Fibroblast of the conjunctiva (primary cell): ENCODE data around the gene WDR45B.
"Not testable (repeated sequence)": the region's sequence is repeated elsewhere in the genome, so short reads cannot be mapped to it uniquely, and the experiment has no call there.

Source experiments
- DNase-seq: peaks from one replicate; pipeline ENCODE4 v3.0.0-alpha.2; 2010; ENCODE audit warnings: low read depth

The WDR45B gene

GRCh38 chr17:82582709-82583108 is 65.5 kb downstream of the WDR45B start:
- no peak for DNase-seq

- DNase-seq, result no peak
Observed at GRCh38 chr17:82582213-82582612, 66.0 kb downstream of the WDR45B start.

- not testable (repeated sequence) for DNase-seq
Observed at GRCh38 chr17:82579969-82580368, 68.3 kb downstream of the WDR45B start.

GRCh38 chr17:82577300-82577699 is 70.9 kb downstream of the WDR45B start:
- DNase-seq, result no peak

DNA sequence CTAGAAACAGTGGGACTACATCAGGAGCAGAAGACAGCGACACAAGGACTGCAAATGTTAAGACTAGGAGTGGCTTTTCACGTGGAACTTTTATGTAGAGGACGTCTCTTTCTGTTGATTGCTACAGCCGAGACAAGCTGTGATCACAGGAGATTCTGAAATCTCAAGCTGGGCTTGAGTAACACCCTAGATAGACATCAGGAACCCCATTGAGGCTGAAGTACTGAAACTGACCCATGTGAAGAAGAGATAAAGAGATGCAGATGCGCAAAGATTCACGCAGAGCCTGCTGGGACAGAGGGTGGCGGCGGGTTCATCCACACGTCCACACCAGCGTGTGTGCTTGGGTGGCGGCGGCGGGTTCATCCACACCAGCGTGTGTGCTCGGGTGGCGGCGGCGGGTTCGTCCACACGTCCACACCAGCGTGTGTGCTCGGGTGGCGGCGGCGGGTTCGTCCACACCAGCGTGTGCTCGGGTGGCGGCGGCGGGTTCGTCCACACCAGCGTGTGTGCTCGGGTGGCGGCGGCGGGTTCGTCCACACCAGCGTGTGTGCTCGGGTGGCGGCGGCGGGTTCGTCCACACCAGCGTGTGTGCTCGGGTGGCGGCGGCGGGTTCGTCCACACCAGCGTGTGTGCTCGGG is 72.5 kb downstream of the WDR45B start:
- DNase-seq, result not testable (repeated sequence)

DNA sequence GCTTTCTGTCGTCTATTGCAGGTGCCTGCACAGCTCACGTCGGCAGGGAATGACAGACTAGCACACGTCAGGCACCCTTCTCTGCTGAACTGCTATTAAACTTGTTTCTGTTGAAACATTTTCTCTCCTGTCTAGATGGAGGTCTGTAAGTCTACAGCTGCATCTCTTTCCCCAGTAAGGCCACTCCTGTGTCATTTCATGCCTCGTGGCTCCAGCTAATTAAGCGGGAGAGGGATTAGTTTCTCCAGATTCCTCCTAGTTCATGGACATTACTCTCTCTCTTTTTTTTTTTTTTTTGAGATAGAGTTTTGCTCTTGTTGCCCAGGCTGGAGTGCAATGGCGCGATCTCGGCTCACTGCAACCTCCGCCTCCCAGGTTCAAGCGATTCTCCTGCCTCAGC is 74.2 kb downstream of the WDR45B start:
- DNase-seq, result no peak

- no peak for DNase-seq
Observed at GRCh38 chr17:82571855-82572254, 76.4 kb downstream of the WDR45B start.

DNA sequence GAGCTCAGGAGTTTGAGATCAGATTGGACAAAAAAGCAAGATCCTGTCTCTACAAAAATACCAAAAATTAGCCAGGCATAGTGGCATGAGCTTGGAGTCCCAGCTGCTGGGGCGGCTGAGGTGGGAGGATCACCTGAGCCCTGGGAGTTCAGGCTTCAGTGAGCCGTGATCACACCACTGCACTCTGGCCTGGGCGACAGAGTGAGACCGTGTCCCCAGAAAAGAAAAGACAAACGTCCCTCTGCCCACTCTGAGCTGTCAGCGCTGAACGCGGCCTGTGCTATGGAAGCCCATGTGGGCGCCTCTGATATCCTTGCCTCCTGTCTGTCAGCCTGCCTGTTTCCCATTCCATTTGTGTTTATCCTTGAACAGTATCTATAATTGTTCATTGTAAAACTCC is 78.0 kb downstream of the WDR45B start:
- DNase-seq, result no peak

- no peak for DNase-seq
Observed at GRCh38 chr17:82569621-82570020, 78.6 kb downstream of the WDR45B start.

GRCh38 chr17:82568997-82569393 is 79.2 kb downstream of the WDR45B start:
- DNase-seq, result no peak

- DNase-seq, result no peak
Observed at GRCh38 chr17:82567286-82567685, 81.0 kb downstream of the WDR45B start.

DNA sequence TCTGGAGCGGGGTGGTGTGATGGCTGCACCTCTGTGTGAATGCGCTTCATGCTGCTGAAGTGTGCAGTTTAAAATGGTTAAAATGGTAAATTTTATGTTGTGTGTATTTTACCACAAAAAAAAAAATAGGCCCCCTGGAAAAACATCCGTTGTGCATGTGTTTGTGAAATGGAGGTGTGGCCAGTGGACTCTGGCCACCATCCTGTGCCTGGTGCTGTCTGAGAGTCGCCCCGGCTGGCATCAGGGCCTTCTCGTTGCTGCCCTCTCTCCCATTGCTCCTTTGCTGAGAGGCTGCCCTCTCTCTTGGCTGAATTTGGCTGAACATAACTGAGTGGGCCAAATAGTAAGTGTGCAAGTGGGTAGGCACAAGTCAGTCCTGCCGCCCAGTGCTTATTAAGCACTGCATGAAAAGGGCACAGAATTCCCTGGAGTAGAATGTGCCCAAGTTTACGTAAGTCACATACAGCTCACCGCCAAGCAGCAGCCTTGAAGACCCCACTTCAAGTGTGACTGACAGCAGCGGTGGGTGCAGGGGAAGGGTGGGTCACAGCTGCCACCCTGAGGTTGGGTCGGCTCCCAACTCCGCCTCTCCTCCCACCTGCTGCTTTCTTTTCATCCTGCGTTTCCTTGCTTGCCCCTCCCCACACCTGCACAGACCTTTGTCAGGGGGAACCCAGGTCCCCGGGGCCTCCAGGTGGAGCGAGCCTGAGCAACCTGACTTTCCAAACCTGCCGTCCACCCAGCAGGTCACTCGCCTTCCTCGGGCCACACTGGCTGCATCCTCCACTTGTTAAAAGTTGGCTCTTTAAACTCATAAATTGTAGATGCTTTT is 81.9 kb downstream of the WDR45B start:
- DNase-seq, result no peak

DNA sequence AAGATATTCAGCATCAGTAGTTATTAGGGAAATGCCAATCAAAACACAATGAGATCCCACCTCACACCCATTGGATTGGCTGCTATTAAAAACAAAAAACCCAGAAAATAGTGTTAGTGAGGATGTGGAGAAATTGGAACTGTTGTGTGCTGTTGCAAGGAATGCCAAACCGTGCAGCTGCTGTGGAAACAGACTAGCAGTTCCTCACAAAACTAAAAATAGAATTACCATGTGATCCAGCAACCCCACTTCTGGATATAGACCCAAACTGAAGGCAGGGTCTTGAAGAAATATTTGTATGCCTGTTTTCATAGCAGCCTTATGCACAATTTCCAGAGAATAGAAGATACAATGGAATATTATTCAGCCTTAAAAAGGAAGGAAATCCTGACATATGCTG is 82.7 kb downstream of the WDR45B start:
- no peak for DNase-seq
